Measurements from ENCODE around the gene TMED8. TPM values are rescaled to one million over a fixed set of nuclear protein-coding genes. Genes with fewer than 3 reads are reported as not detected.

The TMED8 gene
- total and polyA plus RNA-seq, 7 donors = 1.8 to 15.3 (median 13.6) TPM

GRCh38 chr14:77311217-77311616 lies 65.7 kb downstream of the TMED8 start:
- H3K27me3 ChIP-seq = no peaks in the 10 kb centered on the region
- intact Hi-C loops (cut with DNase I) = no loop called here
- 93 to 97% methylated on average over 2 of the region's 2 CpGs for WGBS, 2 donors
- H3K4me3 ChIP-seq = no peak overlapping the region
- peaks cover 0 to 53% (median 48%) of the 10 kb centered on the region in 4 donors for H3K4me1 ChIP-seq
- TF ChIP-seq CTCF (IDR thresholded peaks at IDR 0.05) = no peak
- TF ChIP-seq EP300 (IDR thresholded peaks at IDR 0.05) = no peak
- TF ChIP-seq POLR2AphosphoS5 (IDR thresholded peaks at IDR 0.05) = no peak
- no peak for TF ChIP-seq POLR2A (IDR thresholded peaks at IDR 0.05)
- DNase-seq = no peak
- H3K36me3 ChIP-seq = no peaks in the 10 kb centered on the region
- no peak overlapping the region for H3K27ac ChIP-seq
- no peaks in the 10 kb centered on the region for H3K9me3 ChIP-seq

- Histone ChIP-seq H3K36me3 (peaks cover 0 to 10% (median 4%) of the 10 kb centered on the region in 4 donors), H3K4me3 (no peak overlapping the region), H3K27me3 (no peaks in the 10 kb centered on the region), H3K4me1 (peaks cover 0 to 51% (median 38%) of the 10 kb centered on the region in 4 donors), H3K9me3 (no peaks in the 10 kb centered on the region), H3K27ac (no peak overlapping the region)
- no peak for DNase-seq
- intact Hi-C loops (cut with DNase I) = no loop called here
- TF ChIP-seq EP300 (IDR thresholded peaks at IDR 0.05) = no peak
- no peak for TF ChIP-seq POLR2AphosphoS5 (IDR thresholded peaks at IDR 0.05)
- TF ChIP-seq CTCF (IDR thresholded peaks at IDR 0.05) = no peak
- no peak for TF ChIP-seq POLR2A (IDR thresholded peaks at IDR 0.05)
- WGBS, 2 donors = 83 to 86% methylated on average over 4 of the region's 4 CpGs
These were observed 66.9 kb downstream of the TMED8 start for GRCh38 chr14:77310026-77310425.

GRCh38 chr14:77309131-77309530 lies 67.8 kb downstream of the TMED8 start:
- WGBS, 2 donors = 61 to 87% methylated on average over 4 of the region's 4 CpGs
- no peak overlapping the region for H3K27ac ChIP-seq
- no peaks in the 10 kb centered on the region for H3K27me3 ChIP-seq
- no peaks in the 10 kb centered on the region for H3K9me3 ChIP-seq
- DNase-seq = no peak
- H3K4me1 ChIP-seq = peaks cover 0 to 44% (median 30%) of the 10 kb centered on the region in 4 donors
- intact Hi-C loops (cut with DNase I) = no loop called here
- no peak overlapping the region for H3K4me3 ChIP-seq
- peaks cover 0 to 19% (median 4%) of the 10 kb centered on the region in 4 donors for H3K36me3 ChIP-seq
- TF ChIP-seq EP300 (IDR thresholded peaks at IDR 0.05) (no peak), POLR2AphosphoS5 (IDR thresholded peaks at IDR 0.05) (no peak), POLR2A (IDR thresholded peaks at IDR 0.05) (no peak), CTCF (IDR thresholded peaks at IDR 0.05) (no peak)

GRCh38 chr14:77306851-77307496 lies 69.9 kb downstream of the TMED8 start:
- DNase-seq = no peak
- no peaks in the 10 kb centered on the region for H3K9me3 ChIP-seq
- intact Hi-C loops (cut with DNase I) = no loop called here
- H3K4me3 ChIP-seq = no peak overlapping the region
- 62 to 69% methylated on average over 3 of the region's 3 CpGs for WGBS, 2 donors
- H3K4me1 ChIP-seq = peaks cover 0 to 44% (median 17%) of the 10 kb centered on the region in 4 donors
- no peaks in the 10 kb centered on the region for H3K27me3 ChIP-seq
- TF ChIP-seq CTCF (IDR thresholded peaks at IDR 0.05) (no peak), POLR2AphosphoS5 (IDR thresholded peaks at IDR 0.05) (no peak), EP300 (IDR thresholded peaks at IDR 0.05) (no peak), POLR2A (IDR thresholded peaks at IDR 0.05) (no peak)
- peaks cover 0 to 39% (median 4%) of the 10 kb centered on the region in 4 donors for H3K36me3 ChIP-seq
- peak overlapping the region; percentile 53 to 66 (median 56) for H3K27ac ChIP-seq

Measured in sigmoid colon (tissue), 7 donors.